ENCODE results near the gene GLB1L3. TPM values are rescaled to one million over a fixed set of nuclear protein-coding genes. Genes with fewer than 3 reads are reported as not detected.
"Not testable (repeated sequence)": the region's sequence is repeated elsewhere in the genome, so short reads cannot be mapped to it uniquely, and the experiment has no call there.

GLB1L3 gene
- total and polyA plus RNA-seq, 2 donors (not counting 3 experiments of a cell fraction or from before 2014, with no cell fraction given) = not detected

DNA sequence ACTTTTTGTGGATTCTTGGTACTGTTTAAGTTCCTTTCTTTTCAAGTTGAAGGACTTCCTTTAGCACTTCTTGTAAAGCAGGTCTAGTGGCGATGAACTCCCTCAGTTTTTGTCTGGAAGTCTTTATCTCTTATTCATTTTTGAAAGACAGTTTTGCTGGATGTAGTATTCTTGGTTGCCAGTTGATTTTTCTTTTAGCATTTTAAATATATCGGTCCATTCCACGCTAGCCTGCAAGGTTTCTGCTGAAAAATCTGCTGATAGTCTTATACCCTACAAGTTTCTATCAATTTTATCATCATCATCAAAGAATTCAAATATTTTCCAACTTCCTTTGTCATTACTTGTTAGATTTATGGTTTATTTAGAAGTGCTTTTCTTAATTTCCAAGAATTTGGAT, 40.9 kb downstream of the GLB1L3 start:
- Histone ChIP-seq H3K27me3 (ENCODE audit: control insufficient read depth in 2 of 2, insufficient read depth in 2 of 2, low read length in 2 of 2) (no peaks in the 10 kb centered on the region), H3K9ac (replicated peaks; ENCODE audit: extremely low read depth, insufficient read depth, low read length) (no peak overlapping the region), H3K27ac (ENCODE audit: insufficient read depth, low read depth, low read length) (no peak overlapping the region), H2AFZ (ENCODE audit: low read depth, low read length) (no peak overlapping the region), H3K9me3 (replicated peaks; ENCODE audit: control insufficient read depth, insufficient read depth, low read length) (no peaks in the 10 kb centered on the region), H4K20me1 (replicated peaks; ENCODE audit: control insufficient read depth, extremely low read depth, insufficient read depth, low read length) (no peaks in the 10 kb centered on the region), H3K9me1 (replicated peaks; ENCODE audit: control insufficient read depth, extremely low read depth, insufficient read depth, low read length) (no peaks in the 10 kb centered on the region), H3K4me2 (ENCODE audit: insufficient read depth, low read length) (no peak overlapping the region), H3K4me1 (ENCODE audit: control insufficient read depth, extremely low read depth, insufficient read depth, low read length) (no peaks in the 10 kb centered on the region), H3K79me2 (ENCODE audit: control insufficient read depth, insufficient read depth, low read length) (no peaks in the 10 kb centered on the region), H3K36me3 (ENCODE audit: control insufficient read depth in 2 of 2, extremely low read depth in 1 of 2, insufficient read depth in 2 of 2, low read length in 2 of 2) (no peaks in the 10 kb centered on the region), H3K4me3 (replicated peaks in 1 of 3; ENCODE audit: insufficient read depth in 1 of 3, low read depth in 1 of 3, low read length in 3 of 3) (no peak overlapping the region)
- CTCF ChIA-PET = no interaction called here
- no TSS peak for BruUV-seq (replicated peaks)
- dilution Hi-C loops (cut with MboI; ENCODE audit: extremely low pct_ligation_motif_present, low sequenced_read_pairs) (no loop called here), intact Hi-C loops (cut with micrococcal nuclease) (no loop called here)
- POLR2A ChIA-PET = no interaction called here
- TF ChIP-seq POLR2AphosphoS5 (IDR thresholded peaks at IDR 0.05; ENCODE audit: insufficient read depth, low read depth, low read length) (no peak), FOS (IDR thresholded peaks at IDR 0.05; ENCODE audit: borderline replicate concordance, insufficient read depth, low read length) (no peak), POLR2A (IDR thresholded peaks at IDR 0.05; ENCODE audit: low read depth, low read length) (no peak), JUN (IDR thresholded peaks at IDR 0.05; ENCODE audit: borderline replicate concordance, insufficient read depth, insufficient read length, low read depth) (no peak), MYC (IDR thresholded peaks at IDR 0.05; ENCODE audit: low read depth, low read length) (no peak), MAX (IDR thresholded peaks at IDR 0.05; ENCODE audit: insufficient read depth, insufficient read length) (no peak), EZH2 (IDR thresholded peaks at IDR 0.05; ENCODE audit: borderline replicate concordance, low read depth, low read length, severe bottlenecking) (no peak), GATA2 (IDR thresholded peaks at IDR 0.05; ENCODE audit: insufficient read depth, insufficient read length, low read depth, low read length) (no peak)
- TF ChIP-seq, protein P1, sequence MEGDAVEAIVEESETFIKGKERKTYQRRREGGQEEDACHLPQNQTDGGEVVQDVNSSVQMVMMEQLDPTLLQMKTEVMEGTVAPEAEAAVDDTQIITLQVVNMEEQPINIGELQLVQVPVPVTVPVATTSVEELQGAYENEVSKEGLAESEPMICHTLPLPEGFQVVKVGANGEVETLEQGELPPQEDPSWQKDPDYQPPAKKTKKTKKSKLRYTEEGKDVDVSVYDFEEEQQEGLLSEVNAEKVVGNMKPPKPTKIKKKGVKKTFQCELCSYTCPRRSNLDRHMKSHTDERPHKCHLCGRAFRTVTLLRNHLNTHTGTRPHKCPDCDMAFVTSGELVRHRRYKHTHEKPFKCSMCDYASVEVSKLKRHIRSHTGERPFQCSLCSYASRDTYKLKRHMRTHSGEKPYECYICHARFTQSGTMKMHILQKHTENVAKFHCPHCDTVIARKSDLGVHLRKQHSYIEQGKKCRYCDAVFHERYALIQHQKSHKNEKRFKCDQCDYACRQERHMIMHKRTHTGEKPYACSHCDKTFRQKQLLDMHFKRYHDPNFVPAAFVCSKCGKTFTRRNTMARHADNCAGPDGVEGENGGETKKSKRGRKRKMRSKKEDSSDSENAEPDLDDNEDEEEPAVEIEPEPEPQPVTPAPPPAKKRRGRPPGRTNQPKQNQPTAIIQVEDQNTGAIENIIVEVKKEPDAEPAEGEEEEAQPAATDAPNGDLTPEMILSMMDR (IDR thresholded peaks at IDR 0.05; ENCODE audit: extremely low read depth in 1 of 2, insufficient read depth in 1 of 2, low read depth in 1 of 2, low read length in 2 of 2) = no peak
- FAIRE-seq (no peak), DNase-seq (ENCODE audit: low read depth, low spot score) (no peak)

DNA sequence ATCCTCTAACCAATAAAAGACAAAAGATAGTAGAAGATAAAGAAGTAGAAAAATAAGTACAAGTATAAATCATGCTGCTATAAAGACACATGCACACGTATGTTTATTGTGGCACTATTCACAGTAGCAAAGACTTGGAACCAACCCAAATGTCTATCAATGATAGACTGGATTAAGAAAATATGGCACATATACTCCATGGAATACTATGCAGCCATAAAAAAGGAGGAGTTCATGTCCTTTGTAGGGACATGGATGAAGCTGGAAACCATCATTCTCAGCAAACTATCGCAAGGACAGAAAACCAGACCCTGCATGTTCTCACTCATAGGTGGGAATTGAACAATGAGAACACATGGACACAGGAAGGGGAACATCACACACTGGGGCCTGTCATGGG, 45.2 kb downstream of the GLB1L3 start:
- H3K4me2 ChIP-seq (ENCODE audit: insufficient read depth, low read length); H4K20me1 ChIP-seq (replicated peaks; ENCODE audit: control insufficient read depth, extremely low read depth, insufficient read depth, low read length); dilution Hi-C loops (cut with MboI; ENCODE audit: extremely low pct_ligation_motif_present, low sequenced_read_pairs); H3K27me3 ChIP-seq (ENCODE audit: control insufficient read depth in 2 of 2, insufficient read depth in 2 of 2, low read length in 2 of 2); H3K9me3 ChIP-seq (replicated peaks; ENCODE audit: control insufficient read depth, insufficient read depth, low read length); H3K27ac ChIP-seq (ENCODE audit: insufficient read depth, low read depth, low read length); H3K4me3 ChIP-seq (replicated peaks in 1 of 3; ENCODE audit: insufficient read depth in 1 of 3, low read depth in 1 of 3, low read length in 3 of 3); DNase-seq (ENCODE audit: low read depth, low spot score); H3K9ac ChIP-seq (replicated peaks; ENCODE audit: extremely low read depth, insufficient read depth, low read length); H3K79me2 ChIP-seq (ENCODE audit: control insufficient read depth, insufficient read depth, low read length); intact Hi-C loops (cut with micrococcal nuclease); H3K9me1 ChIP-seq (replicated peaks; ENCODE audit: control insufficient read depth, extremely low read depth, insufficient read depth, low read length); H3K4me1 ChIP-seq (ENCODE audit: control insufficient read depth, extremely low read depth, insufficient read depth, low read length); H2AFZ ChIP-seq (ENCODE audit: low read depth, low read length); BruUV-seq (replicated peaks); H3K36me3 ChIP-seq (ENCODE audit: control insufficient read depth in 2 of 2, extremely low read depth in 1 of 2, insufficient read depth in 2 of 2, low read length in 2 of 2); CTCF ChIA-PET; FAIRE-seq; POLR2A ChIA-PET: not testable (repeated sequence)
